ENCODE results near the gene TNFSF9. TPM values are rescaled to one million over a fixed set of nuclear protein-coding genes. Genes with fewer than 3 reads are reported as not detected.

The TNFSF9 gene
- total RNA-seq, 4 donors from 2014 or later = 0.66 to 1.3 (median 1.2) TPM; not detected in 1

DNA sequence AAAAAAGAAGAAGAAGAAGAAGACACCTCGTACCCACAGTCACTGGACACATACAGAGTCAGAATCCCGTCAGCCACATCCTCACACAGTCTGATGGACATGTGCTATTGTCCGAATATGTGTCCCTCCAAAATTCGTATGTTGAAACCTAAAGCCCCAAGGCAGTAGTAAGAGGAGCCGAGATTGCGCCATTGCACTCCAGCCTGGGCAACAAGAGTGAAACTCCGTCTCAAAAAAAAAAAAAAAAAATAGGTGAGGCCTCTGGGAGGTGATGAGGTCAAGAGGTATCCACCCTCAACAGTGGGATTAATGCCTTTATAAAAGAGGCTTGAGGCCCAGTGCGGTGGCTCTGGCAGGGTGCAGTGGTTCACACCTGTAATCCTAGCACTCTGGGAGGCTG, 46.6 kb upstream of the TNFSF9 start:
- Histone ChIP-seq H3K36me3 (no peaks in the 10 kb centered on the region), H3K4me3 (no peak overlapping the region), H3K9me3 (no peaks in the 10 kb centered on the region), H3K27ac (no peak overlapping the region), H3K27me3 (peaks cover 0 to 10% of the 10 kb centered on the region in 2 donors), H3K4me1 (no peaks in the 10 kb centered on the region)
- no peak for DNase-seq (ENCODE audit: low spot score in 2 of 2)
- WGBS, 2 donors = 89% methylated on average over 8 of the region's 8 CpGs
- TF ChIP-seq POLR2A (IDR thresholded peaks at IDR 0.05) (no peak), EP300 (IDR thresholded peaks at IDR 0.05) (no peak)
- TF ChIP-seq, protein P1, sequence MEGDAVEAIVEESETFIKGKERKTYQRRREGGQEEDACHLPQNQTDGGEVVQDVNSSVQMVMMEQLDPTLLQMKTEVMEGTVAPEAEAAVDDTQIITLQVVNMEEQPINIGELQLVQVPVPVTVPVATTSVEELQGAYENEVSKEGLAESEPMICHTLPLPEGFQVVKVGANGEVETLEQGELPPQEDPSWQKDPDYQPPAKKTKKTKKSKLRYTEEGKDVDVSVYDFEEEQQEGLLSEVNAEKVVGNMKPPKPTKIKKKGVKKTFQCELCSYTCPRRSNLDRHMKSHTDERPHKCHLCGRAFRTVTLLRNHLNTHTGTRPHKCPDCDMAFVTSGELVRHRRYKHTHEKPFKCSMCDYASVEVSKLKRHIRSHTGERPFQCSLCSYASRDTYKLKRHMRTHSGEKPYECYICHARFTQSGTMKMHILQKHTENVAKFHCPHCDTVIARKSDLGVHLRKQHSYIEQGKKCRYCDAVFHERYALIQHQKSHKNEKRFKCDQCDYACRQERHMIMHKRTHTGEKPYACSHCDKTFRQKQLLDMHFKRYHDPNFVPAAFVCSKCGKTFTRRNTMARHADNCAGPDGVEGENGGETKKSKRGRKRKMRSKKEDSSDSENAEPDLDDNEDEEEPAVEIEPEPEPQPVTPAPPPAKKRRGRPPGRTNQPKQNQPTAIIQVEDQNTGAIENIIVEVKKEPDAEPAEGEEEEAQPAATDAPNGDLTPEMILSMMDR (IDR thresholded peaks at IDR 0.05) = no peak

DNA sequence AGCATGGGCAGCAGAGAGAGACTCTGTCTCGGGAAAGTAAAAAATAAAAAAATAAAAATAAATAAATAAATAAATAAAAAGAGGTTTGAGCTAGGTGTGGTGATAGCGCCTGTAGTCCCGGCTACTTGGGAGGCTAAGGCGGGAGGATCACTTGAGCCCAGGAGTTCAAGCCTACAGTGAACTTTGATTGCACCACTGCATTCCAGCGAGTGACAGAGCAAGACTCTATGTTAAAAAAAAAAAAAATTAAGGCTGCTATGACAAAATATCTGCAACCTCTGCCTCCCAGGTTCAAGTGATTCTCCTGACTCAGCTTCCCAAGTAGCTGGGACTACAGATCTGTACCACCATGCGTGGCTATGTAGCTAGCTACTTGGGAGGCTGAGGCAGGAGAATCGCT, 46.0 kb upstream of the TNFSF9 start:
- no peak for DNase-seq (ENCODE audit: low spot score in 2 of 2)
- Histone ChIP-seq H3K27me3 (peaks cover 0 to 6% of the 10 kb centered on the region in 2 donors), H3K4me3 (no peak overlapping the region), H3K36me3 (no peaks in the 10 kb centered on the region), H3K27ac (no peak overlapping the region), H3K9me3 (no peaks in the 10 kb centered on the region), H3K4me1 (no peaks in the 10 kb centered on the region)
- WGBS, 2 donors = 88 to 97% methylated on average over 7 of the region's 7 CpGs
- TF ChIP-seq, protein P1 (IDR thresholded peaks at IDR 0.05) = no peak
- TF ChIP-seq POLR2A (IDR thresholded peaks at IDR 0.05) (no peak), EP300 (IDR thresholded peaks at IDR 0.05) (no peak)

DNA sequence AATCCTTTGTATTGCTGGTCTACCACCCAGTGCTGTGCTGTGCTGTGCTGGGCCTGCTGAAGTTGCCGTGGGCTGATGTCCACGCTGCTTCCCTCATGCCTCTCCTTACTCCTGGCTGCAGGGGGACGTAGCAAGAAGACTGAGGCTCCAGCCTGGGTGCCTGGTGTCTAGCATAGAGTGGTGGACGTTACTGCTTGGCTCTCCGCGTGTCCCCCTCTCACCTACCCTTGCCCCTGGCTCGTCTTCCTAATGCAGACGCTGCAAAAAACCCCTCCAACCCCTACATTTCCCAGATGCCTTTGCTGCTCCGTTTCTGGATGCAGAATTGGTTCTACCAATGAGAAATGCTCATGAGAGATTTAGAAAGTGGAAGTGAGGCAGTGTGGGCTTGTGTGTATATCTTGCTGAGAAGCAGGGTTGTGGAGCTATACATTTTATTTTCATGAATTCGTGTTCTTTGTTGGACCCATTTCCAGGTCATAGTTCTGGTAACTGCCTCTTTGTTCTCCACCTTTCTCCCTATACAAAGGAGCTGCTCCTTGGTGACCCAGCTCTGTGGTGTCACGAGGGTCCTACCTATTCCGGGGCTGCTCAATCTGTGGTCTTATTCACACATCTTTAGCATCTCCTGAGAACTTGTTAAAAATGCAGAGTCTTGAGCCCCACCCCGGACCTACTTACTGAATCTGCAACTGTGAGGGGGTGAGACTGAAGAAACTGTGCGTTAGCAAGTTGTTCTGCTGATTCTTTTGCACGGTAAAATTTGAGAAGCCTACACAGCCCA, 41.4 kb upstream of the TNFSF9 start:
- H3K27me3 ChIP-seq = no peaks in the 10 kb centered on the region
- DNase-seq (ENCODE audit: low spot score in 2 of 2) = no peak
- peaks cover 0 to 5% (median 0%) of the 10 kb centered on the region in 3 donors for H3K36me3 ChIP-seq
- 51 to 56% methylated on average over 15 of the region's 15 CpGs for WGBS, 2 donors
- no peak overlapping the region for H3K27ac ChIP-seq
- peak overlapping the region in 1 of 4 donors; percentile 29 for H3K4me3 ChIP-seq
- H3K4me1 ChIP-seq = no peaks in the 10 kb centered on the region
- no peak for TF ChIP-seq EP300 (IDR thresholded peaks at IDR 0.05)
- TF ChIP-seq, protein P1 (IDR thresholded peaks at IDR 0.05) = no peak
- TF ChIP-seq POLR2A (IDR thresholded peaks at IDR 0.05) = no peak
- peaks cover 0 to 15% (median 0%) of the 10 kb centered on the region in 4 donors for H3K9me3 ChIP-seq

DNA sequence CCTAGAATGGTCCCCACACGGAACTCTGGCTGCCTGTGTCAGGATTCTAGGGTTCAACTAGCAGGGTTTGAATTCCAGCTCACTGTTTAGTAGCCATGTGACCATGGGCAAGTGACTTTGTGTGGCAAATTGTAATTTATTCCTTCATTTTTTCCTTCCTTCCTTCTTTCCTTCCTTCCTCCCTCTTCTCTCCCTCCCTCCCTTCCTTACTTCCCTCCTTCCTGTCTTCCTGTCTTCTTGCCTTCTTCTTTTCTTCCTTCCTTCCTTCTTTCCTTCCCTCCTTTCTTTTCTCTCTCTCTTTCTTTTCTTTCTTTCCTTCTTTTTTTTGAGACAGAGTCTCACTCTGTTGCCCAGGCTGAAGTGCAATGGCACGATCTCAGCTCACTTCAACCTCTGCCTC, 40.7 kb upstream of the TNFSF9 start:
- TF ChIP-seq, protein P1 (IDR thresholded peaks at IDR 0.05) = no peak
- TF ChIP-seq EP300 (IDR thresholded peaks at IDR 0.05) = no peak
- no peak for TF ChIP-seq POLR2A (IDR thresholded peaks at IDR 0.05)

DNA sequence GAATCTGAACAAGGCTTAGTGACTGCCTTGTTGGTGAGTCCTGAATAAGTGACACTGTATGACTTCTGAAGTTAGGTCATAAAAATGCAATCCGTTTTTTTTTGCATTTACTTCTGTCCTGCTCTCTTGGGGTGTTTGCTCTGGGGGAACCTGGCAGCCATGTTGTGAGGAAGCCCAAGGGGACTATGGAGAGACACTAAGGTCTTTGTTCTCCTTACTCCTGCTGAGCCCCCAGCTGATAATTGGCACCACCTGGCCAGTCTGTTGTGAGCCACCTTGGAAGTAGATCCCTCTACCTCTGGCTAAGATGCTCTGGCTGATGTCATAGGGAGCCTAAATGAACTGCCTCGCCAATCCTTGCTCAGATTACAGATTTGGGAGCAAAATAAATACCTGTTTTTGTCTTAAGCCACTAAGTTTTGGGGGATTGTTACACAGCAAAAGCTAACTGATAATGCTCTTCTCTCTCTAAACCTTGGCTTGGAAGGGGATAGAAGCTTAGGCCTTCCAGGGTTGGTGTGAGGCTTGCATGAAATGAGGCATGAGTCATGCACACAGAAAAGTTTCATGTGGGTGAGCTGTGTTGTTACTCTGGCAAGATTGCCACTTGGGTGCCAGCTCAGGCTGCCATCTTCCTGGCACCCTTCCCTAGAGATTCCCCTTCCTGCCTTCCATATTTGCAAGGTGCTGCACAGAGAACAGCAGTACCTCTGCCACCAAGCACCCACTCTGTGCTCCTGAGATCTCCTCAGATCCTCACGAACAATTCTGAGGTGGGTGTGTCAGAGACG, 38.8 kb upstream of the TNFSF9 start:
- DNase-seq (ENCODE audit: low spot score in 2 of 2) = no peak
- TF ChIP-seq, protein P1 (IDR thresholded peaks at IDR 0.05) = no peak
- TF ChIP-seq EP300 (IDR thresholded peaks at IDR 0.05) (no peak), POLR2A (IDR thresholded peaks at IDR 0.05) (no peak)
- no peaks in the 10 kb centered on the region for H3K4me1 ChIP-seq
- no peaks in the 10 kb centered on the region for H3K27me3 ChIP-seq
- no peak overlapping the region for H3K27ac ChIP-seq
- no peak overlapping the region for H3K4me3 ChIP-seq
- 83 to 88% methylated on average over 4 of the region's 4 CpGs for WGBS, 2 donors
- peaks cover 0 to 15% (median 0%) of the 10 kb centered on the region in 4 donors for H3K9me3 ChIP-seq
- peaks cover 0 to 15% (median 0%) of the 10 kb centered on the region in 3 donors for H3K36me3 ChIP-seq

More for the DNA sequence above, 40.7 kb upstream of the TNFSF9 start:
- Histone ChIP-seq H3K4me3 (no peak overlapping the region), H3K9me3 (peaks cover 0 to 15% (median 0%) of the 10 kb centered on the region in 4 donors), H3K27me3 (no peaks in the 10 kb centered on the region), H3K27ac (no peak overlapping the region), H3K4me1 (no peaks in the 10 kb centered on the region), H3K36me3 (peaks cover 0 to 6% (median 0%) of the 10 kb centered on the region in 3 donors)
- no peak for DNase-seq (ENCODE audit: low spot score in 2 of 2)
- 53 to 64% methylated on average over 2 of the region's 2 CpGs for WGBS, 2 donors
